NCI-H526 (cell line): ENCODE measurements around the gene TLCD1.
"Not testable (repeated sequence)": the region's sequence is repeated elsewhere in the genome, so short reads cannot be mapped to it uniquely, and the experiment has no call there.

Experiments
- DNase-seq, 2 experiments: peaks; one replicate each; lab custom pipeline; 2025; lab: John Stamatoyannopoulos, UW

Gene TLCD1

GRCh38 chr17:28728364-28729200 lies 2.5 kb upstream of the TLCD1 start, which contains the start of gene NEK8:
TSS of gene NEK8 (plus strand) at chr17:28728788. CDS start at chr17:28728814, 26 bp downstream.
- DNase-seq = peak; percentile 94 to 99

GRCh38 chr17:28726627-28727491 lies 826 bp upstream of the TLCD1 start:
- DNase-seq = peak; percentile 98 to 99

- peak; percentile 86 to 97 for DNase-seq
These were observed 290 bp downstream of the TLCD1 start for GRCh38 chr17:28725660-28726225.

- peak in 1 of 2 experiments; percentile 80 for DNase-seq
These were observed 820 bp downstream of the TLCD1 start for GRCh38 chr17:28725166-28725659.

- DNase-seq = peak in 1 of 2 experiments; percentile 48
These were observed 1.4 kb downstream of the TLCD1 start for GRCh38 chr17:28724500-28725165.

GRCh38 chr17:28723836-28724499 lies 2.1 kb downstream of the TLCD1 start:
- not testable (repeated sequence) for DNase-seq

- no peak for DNase-seq
These were observed 2.7 kb downstream of the TLCD1 start for GRCh38 chr17:28723159-28723835.

GRCh38 chr17:28722417-28723158 lies 3.4 kb downstream of the TLCD1 start:
- DNase-seq = no peak

GRCh38 chr17:28720997-28721329 lies 5.1 kb downstream of the TLCD1 start:
- not testable (repeated sequence) for DNase-seq

GRCh38 chr17:28720247-28720996 lies 5.6 kb downstream of the TLCD1 start:
- DNase-seq = peak in 1 of 2 experiments; percentile 47

GRCh38 chr17:28719021-28719433 lies 7.0 kb downstream of the TLCD1 start:
- DNase-seq = no peak

GRCh38 chr17:28718333-28719020 lies 7.6 kb downstream of the TLCD1 start:
- peak in 1 of 2 experiments; percentile 61 for DNase-seq

- peak; percentile 84 to 98 for DNase-seq
These were observed 8.3 kb downstream of the TLCD1 start, which contains the start of gene RAB34 for GRCh38 chr17:28717578-28718332. TSS of gene RAB34 (minus strand) at chr17:28717868. CDS start at chr17:28717266, 602 bp downstream.

- DNase-seq = peak in 1 of 2 experiments; percentile 74
These were observed 9.1 kb downstream of the TLCD1 start for GRCh38 chr17:28716740-28717577.

- no peak for DNase-seq
These were observed 10.8 kb downstream of the TLCD1 start for GRCh38 chr17:28715217-28715616.

GRCh38 chr17:28714281-28714680 lies 11.8 kb downstream of the TLCD1 start:
- DNase-seq = no peak
